Gastrocnemius medialis (tissue), 4 donors: ENCODE data around the gene CHCHD3.

Source experiments
- CTCF ChIP-seq, 5 experiments: fragments of 450-650 bp in 3 of 5; fragments of 200-600 bp in 2 of 5; sonication (generic) in 2 of 5; IDR thresholded peaks in 4 of 5; conservative IDR thresholded peaks in 1 of 5; 1 replicate in 4 of 5; 2 replicates in 1 of 5; pipeline ENCODE4 v1.5.1; 2016 to 2019; ENCODE audit warnings: antibody characterized with exemption in 5 of 5, mild to moderate bottlenecking in 3 of 5, moderate library complexity in 3 of 5
- POLR2A ChIP-seq, 2 donors: fragments of 450-650 bp; IDR thresholded peaks; one replicate each; pipeline ENCODE4 v1.6.1; 2017; ENCODE audit warnings: antibody characterized with exemption in 2 of 2, mild to moderate bottlenecking in 2 of 2, moderate library complexity in 2 of 2

- TF ChIP-seq CTCF (IDR thresholded peaks at IDR 0.05 in 4 of 5, conservative IDR thresholded peaks at IDR 0.05 in 1 of 5) (no peak), POLR2A (IDR thresholded peaks at IDR 0.05) (no peak)
Observed at GRCh38 chr7:132895231-132895630, 186.7 kb downstream of the CHCHD3 start.
